Measurements from ENCODE around the gene WWOX.
A peak's percentile ranks its signal among the peaks of the same experiment; 100 is the strongest.
"Not testable (repeated sequence)": the region's sequence is repeated elsewhere in the genome, so short reads cannot be mapped to it uniquely, and the experiment has no call there.

WWOX gene

DNA sequence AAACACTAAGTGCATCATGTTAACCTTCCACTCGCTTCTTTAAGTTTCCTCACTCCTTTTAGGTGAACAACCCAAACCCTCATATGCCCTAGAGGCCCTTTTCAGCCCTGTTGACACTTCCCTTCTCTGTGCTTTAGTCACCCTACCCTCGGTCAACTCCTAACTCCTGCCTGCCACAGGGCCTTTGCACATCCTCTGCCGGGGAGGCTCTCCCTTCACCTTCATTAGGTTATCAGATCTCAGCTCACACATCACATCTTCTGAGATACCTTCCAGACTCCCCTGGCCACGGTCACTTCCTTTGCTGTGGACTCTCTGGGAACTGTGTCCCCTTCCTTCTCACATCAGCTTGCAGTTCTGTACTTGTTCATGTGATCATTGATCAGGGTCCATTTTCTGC, 926.7 kb downstream of the WWOX start:
- no peak for DNase-seq (ENCODE audit: low spot score)

DNA sequence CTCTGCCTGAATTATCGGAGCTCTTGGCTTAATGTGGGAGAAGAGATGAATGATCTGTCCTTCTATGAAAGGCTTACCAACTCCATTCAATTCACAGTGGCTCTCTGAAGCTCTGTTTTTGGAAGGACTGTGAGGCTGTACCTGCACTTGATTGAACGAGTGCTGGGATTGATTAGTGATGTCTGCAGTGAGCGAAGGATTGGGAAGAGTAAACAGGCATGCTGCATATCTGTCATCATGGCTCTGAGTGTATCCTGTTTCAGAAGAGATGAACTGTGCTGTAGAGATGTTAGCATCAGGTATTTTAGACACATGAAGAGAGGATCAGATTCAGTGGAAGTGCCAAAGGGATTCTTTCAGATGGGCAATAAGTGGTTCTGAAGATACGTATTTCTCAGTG, 937.1 kb downstream of the WWOX start:
- DNase-seq (ENCODE audit: low spot score), result no peak

DNA sequence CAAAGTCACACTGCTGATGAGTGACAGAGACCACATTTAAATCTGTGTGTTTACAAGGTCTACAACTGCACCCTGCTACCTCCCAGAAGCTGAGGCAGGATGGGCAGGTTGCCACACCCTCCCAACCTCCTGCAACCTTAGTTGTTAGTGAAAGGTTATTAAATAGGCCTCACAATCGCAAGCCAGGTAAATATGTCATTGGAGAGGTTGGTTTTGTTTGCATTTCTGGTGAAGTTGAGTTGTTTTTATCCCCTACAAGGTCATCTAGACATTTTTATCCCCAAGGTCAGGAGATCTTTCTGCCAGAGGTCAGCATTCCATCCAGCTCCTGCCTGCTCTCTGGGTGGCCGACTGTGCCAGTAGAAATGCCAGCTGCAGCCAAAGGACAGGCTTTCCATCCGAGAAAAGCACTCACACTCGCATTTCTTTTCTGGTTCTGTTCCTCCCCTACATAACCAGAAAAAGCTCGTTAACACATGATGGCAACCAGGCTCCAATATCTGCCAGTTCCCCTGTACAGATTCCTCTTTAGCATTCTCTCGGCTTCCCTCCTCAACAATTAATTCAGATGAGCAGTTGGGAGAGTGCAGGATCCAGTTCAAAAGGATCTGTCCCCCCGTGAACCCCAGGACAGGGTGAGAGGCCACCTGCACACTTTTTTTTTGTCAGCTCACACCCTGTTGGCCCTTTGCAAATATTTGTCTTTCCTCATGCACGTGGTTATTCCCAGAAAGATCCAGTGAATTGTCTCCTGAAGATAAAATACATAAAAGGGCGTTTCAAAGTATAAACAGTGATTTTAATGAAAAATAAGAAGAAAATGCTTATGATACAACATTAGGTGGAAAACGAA, 938.3 kb downstream of the WWOX start:
- DNase-seq (ENCODE audit: low spot score), result no peak

DNA sequence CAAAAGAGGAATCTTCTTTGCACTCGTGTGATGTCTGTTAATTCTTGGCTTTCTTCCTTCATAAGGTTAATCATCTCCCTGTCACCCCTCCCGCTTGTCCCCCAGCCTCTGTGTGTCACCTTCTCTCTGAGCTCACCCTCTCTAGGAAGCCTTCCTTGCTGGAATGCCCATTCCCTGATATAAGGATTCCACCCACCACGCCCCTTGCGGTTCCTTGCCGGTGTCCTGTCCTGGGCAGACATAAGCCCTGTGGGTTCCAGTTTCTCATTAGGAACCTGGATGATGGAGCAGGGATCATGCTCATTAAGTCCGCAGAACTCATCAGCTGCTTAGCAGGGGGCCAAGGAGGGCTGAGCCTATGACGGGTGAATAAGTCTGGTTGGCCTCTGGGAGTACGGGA, 941.8 kb downstream of the WWOX start:
- no peak for DNase-seq (ENCODE audit: low spot score)

DNA sequence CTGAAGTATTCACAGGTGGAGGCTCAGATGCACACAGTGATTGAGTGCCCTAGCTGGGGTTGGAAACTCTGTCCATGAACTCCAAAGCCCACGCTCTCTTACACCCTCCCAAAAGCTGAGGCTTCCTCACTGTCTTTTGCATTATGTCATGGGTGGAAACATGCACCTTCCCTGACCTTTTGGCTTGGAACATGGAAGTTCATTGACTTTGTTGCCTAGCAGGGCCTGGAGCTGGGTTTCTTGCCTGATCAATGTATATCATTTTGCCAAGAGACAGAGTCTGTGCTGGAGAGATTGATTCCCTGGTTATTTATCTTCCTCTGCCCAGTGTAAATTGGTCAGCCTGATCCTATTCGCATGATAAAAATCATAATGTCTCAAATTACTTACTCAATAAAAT, 942.7 kb downstream of the WWOX start:
- no peak for DNase-seq (ENCODE audit: low spot score)

DNA sequence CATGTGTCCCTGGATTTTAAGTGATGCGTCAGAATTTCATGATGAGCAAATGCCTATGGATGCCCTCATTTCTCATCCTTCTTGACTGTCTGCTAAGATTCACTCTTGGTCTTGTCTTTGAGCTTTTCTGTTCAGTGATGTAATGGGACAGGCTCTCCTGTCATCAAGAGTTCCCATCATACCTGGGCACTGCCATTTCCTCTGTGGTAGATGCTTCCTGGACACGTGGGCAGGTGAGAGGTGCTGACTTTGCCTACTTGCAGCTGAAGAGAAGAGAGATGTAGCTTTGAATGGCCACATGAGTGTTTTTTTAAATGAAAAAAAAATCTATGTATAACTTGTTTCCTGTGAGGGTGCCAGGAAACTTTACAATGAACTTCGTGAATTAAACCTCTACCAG, 943.4 kb downstream of the WWOX start:
- peak; percentile 46 for DNase-seq (ENCODE audit: low spot score)

DNA sequence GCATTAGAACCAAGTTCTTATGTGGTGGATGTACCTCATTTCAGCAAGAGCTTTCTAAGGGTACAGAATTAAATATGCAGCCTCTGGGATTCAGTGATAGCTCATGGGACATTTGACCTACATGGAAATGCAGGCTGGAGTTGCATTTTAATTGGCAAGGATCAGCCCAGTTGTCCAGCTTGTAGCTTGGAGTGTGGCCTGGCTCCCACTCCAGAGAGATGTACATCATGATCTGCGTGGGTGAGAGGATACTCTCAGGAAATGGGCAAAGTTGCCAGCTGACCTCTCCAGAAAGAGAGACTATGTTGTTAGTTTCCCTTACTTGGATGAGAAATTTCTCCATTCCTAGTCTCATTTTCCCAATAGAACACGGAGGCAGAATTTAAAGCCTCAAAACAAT, 945.7 kb downstream of the WWOX start:
- no peak for DNase-seq (ENCODE audit: low spot score)

DNA sequence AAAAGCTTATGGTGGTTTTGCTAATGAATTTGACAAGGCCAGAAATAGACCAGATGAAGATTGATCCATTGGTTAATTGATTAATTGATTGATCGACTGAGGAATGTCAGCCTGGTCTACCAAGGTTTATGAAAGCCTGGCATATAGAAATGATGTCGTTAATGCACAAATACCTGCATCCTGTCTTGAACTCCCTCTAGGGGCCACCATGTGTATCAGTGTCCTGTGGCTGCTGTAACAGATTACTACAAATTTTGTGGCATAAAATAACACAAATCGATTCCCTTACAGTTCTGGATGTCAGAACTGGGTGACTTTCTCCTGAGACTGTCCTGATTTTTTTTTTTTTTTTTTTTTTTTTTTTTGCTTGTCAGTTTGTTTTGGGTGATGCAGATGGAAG, 947.9 kb downstream of the WWOX start:
- DNase-seq (ENCODE audit: low spot score), result peak; percentile 21

DNA sequence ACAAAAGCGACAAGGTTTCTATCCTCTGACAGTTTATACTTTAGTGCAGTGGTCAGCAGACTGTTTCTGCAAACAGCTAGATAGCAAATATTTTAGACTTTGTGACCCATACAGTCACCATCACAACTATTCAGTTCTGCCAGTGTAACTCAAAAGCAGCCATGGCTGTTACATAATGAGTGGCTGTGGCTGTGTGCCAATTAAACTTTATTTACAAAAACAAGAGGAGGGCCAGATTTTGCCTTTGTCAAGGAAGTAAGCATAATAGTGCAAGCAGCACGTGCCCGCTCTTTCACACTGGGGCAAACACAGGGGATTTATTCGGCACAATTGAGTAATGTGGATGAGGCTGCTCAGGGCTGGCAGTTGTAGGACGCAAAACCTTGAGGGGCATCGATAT, 949.6 kb downstream of the WWOX start:
- no peak for DNase-seq (ENCODE audit: low spot score)

DNA sequence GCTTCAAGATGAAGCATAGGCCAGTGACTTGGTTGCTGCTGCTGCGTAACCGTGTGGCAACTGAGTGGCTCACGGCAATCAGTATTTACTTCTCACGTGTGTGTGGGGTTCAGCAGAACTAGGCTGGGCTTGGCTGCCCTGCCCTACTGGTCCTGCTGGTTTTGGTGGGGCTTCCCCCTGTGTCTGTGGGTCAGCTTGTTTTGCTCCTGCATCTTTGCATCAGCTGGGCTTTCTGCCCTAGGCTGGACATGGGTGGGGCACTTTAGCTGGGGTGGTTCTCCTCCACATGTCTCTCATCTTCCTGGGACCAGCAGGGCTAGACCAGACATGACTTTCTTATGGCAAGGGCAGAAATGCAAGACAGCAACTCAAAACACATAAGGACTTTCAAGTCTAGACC, 950.6 kb downstream of the WWOX start:
- no peak for DNase-seq (ENCODE audit: low spot score)

DNA sequence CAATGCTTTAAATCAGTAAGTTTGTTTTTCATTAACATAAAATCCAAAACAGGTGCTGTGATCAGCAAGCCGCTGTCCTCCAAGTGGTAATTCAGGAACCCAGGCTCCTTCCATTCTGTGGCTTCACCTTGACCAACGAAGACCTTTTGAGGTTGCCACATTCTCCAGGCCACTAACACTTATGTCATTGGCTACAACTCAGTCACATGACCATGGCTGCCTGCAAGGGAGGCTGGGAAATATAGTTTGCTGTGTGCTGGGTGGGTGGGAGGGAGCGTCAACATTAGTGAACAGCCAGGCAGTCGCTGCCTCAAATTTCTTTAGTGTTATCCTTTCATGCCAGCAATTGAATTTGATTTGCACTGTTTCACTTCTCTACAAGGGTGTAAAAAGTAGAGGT, 951.9 kb downstream of the WWOX start:
- DNase-seq (ENCODE audit: low spot score), result no peak

DNA sequence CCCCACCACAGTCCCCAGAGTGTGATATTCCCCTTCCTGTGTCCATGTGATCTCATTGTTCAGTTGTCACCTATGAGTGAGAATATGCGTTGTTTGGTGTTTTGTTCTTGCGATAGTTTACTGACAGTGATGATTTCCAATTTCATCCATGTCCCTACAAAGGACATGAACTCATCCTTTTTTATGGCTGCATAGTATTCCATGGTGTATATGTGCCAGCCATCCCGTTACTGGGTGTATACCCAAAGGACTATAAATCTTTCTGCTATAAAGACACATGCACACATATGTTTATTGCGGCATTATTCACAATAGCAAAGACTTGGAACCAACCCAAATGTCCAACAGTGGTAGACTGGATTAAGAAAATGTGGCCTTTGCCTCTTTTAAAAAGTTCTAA, 952.7 kb downstream of the WWOX start:
- DNase-seq (ENCODE audit: low spot score), result not testable (repeated sequence)

DNA sequence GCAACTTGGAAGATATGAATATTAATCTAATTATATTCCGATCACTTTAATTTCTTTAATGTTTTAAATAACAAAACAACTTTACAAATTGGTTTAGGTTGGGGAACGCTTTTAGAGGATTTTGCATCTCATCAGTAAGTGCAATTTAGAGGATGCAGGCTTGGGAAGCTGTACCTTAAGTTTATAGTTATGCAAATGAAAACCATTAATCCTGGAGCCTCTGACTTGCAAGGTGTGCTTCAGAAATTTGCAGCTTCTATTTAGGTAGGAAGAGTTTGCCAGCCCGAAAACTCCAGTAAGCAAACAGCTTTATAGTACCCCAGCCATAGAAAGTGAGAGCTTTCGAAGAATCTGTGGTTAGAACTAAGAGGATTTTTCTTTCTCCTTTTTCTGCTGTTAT, 954.1 kb downstream of the WWOX start:
- no peak for DNase-seq (ENCODE audit: low spot score)

DNA sequence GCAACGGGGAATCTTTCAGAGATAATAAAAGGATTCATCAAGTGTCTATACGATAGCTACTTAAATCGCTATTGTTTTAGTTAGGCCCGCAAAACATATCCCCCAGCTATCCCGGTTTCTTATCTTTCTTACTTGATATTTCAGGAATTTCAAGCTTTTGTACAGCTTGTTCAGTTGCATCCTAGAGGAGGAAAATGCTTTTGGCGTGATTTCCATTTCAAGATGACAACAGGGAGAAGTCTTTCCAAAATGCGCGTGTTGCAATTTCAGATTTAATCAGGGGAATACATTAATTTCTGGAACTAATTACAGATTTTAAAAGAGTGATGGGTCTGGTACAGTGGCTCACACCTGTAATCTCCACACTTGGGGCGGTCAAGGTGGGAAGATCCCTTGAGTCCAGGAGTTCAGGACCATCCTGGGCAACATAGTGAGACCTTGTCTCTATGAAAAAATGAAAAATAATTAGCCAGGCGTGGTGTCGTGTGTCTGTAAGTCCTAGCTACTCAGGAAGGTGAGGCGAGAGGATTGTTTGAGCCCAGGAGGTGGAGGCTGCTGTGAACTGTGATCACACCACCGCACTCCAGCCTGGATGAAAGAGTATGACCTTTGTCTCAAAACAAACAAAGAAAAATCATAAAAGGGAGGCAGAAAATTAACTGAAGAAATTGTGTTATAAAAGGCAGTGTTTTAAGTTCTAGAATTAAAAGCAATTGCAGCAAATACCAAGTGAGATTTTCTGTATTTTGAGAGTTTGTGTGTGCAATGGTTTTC, 954.9 kb downstream of the WWOX start:
- no peak for DNase-seq (ENCODE audit: low spot score)

DNA sequence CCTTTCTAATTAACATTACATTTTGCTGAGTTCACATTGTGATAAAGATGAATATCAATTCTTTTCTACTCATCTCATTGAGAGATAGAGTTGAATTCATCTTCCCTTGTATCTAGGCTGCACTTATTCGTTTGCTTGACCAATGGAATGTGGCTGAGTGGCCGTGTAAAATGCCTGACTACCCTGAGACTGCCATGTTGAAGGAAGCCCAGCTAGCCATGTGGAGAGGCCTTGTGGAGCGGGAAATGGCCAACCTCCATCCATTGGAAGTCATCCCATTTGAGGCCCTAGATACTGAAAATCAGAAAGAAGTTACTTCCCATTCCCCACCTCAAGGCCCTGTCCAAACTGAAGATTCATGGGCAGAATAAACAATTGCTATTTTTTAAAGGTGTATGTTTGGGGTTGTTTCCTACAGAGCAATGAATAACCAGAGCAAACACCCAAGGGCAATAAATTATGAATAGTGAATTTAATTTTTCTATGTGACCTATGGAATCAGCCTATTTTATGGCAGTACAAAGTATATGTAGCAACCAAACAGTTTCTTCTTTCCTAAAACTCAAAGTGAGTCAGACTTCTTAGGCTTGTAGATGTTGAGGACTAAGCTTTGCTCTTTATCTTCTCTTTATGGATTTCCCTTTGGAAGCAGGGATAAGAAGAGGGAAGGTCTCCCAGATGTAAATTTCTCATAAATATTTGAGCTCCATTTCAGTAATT, 956.0 kb downstream of the WWOX start:
- DNase-seq (ENCODE audit: low spot score), result no peak

DNA sequence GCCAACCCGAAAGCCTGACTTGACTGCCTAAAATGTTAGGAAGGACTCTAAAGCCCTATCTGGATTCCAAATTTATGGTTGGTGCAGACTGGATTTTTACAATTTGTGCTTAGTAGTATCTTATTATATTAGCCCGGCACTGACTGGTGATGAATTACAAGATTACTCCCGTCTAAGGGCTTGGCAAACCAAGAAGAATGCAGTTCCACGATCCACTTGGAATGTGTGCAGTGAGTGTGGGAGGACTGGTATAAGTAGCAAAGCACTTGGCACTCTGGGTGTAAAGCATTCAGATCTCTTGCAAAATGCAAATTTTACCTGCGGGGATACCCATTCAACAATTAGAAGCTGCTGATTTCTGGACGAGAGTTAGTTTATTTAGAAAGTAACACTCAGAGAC, 961.7 kb downstream of the WWOX start:
- no peak for DNase-seq (ENCODE audit: low spot score)

DNA sequence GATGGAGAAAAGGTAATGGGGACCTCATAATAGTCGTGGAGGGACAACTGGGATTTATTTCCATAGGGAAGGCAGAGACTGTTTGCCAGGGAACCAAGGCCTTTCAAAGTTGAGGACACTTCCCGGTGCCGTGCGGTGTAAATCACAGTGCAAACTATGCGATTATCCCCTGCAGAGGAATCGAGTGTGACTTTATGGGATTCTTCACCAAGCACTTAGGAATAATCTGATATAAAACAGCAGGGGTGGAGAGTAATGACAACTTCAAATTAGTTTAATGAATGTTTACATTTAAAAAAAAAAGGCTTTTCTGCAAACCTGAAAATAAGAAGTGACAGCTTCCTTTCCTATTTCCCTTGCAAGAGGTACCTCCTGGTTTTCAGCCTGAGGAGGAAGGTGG, 962.9 kb downstream of the WWOX start:
- no peak for DNase-seq (ENCODE audit: low spot score)

DNA sequence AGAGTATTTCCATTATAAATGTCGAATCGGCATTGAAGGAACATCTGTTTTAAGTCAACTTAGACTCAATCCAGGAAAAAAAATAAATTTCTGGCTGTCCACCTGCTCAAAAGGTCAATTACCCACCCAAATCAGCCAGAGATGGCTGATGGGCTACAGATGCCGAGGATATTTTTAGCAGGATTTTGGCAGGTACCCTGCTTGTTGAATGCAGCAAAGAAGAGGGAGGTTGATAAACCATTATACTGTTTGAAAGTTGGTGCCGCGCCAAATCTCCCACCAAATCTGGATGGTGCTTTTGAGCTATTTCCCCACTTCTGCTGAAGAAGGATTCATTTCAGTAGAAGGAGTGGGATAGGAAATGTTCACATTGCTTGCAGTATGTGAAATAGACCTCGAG, 963.4 kb downstream of the WWOX start:
- DNase-seq (ENCODE audit: low spot score), result no peak

DNA sequence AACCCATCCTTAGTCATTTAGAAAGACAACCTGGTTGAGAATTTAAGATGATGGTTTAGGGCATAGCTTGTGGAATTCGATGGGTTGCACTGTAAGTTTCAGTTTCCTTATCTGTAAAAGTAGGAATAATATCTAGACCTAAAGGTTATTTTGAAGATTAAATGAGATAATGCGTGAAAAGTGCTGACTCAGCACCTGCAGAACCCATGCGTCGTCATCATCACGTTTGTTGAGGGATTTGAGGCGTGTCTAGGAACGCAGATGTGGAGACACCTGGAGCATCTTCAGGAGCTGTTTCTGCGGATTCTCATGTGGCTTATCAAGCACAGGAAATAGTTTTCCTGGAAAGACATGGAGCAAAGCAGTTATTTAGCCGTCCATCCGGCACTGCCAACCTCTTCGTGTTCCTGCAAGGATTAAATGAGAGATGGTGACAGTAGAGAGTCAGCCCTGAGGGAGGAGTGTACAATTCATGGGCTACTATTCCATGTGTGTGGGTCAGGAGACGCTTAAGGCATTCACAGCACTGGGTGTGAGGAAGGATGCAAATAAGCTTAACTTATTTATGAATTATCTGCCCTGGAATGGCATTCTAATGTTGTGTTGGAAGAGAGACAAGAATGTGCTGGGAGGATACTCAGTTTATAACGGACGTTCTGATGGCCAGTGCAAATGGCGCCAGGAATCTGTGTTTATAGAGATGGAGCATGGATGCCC, 965.0 kb downstream of the WWOX start:
- DNase-seq (ENCODE audit: low spot score), result no peak

DNA sequence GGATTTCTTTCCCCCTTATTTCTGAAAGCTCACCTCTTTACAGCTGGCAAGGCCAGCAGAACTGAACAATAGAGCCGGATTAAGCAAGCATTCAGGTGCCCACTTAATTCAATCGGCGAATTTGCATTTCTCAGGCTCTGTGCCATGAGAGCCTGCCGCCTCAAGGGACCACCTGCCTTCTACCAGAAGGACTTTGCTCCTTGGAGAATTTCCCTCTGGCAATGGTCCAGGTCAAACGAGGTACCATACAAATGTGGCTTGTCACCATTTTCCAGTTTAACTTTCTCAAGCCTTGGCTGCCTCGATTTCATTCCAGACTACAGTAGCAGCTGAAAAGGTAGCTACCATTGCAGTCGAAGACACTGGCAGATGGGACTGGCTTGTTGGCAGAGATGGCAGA, 967.1 kb downstream of the WWOX start:
- DNase-seq (ENCODE audit: low spot score), result no peak

DNA sequence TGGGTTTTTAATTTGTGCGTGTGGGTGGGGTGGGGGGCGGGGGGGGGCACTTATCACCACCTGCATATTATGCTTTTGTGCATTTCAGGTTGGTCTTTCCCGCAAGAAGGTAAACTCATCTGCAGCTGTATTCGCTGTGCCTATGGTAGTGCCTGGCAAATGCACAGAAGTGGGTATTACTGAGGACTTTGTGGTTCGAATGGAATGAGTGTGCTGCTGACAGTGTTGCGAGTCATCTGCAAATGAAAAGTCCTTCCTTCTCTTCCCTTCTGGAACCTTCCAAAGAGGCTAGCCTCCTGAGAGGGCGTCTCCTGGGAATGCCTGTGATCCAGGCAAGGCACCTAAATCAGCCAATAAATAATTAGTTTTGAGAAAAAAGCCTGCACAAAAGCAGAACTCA, 968.1 kb downstream of the WWOX start:
- no peak for DNase-seq (ENCODE audit: low spot score)

DNA sequence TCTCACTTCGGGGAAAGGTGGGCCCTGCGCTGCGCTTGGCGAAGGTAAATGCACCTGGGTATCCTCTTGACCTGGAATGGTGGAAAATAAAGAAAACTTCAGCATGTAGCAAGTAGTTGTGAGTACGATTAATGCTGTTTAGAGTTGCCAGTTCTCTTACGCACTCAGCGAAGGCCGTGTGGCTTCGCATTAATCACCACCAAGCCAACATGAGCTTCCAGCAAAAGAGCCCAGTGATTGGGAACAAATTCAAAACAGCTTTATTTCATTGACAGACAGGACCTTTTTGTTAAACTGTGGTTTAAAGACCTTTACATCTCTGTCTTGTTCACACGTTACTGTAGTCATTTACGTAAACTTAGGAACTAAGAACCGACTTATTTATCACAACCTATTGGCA, 969.7 kb downstream of the WWOX start:
- DNase-seq (ENCODE audit: low spot score), result no peak
